Epidermal melanocyte (primary cell): ENCODE measurements around the gene ZNF672.
"Not testable (repeated sequence)": the region's sequence is repeated elsewhere in the genome, so short reads cannot be mapped to it uniquely, and the experiment has no call there.

ENCODE experiments used
- DNase-seq: peaks from one replicate; pipeline ENCODE4 v3.0.0; 2011; ENCODE audit warnings: low spot score; ENCODE audit not compliant: insufficient read length

ZNF672 gene

GRCh38 chr1:248886237-248886895, 48.3 kb downstream of the ZNF672 start:
- no peak for DNase-seq

GRCh38 chr1:248889914-248890243, 51.9 kb downstream of the ZNF672 start:
- not testable (repeated sequence) for DNase-seq

GRCh38 chr1:248890549-248891498, 52.8 kb downstream of the ZNF672 start:
- no peak for DNase-seq

GRCh38 chr1:248891758-248892157, 53.7 kb downstream of the ZNF672 start:
- DNase-seq: no peak

- DNase-seq: no peak
Measured at GRCh38 chr1:248892590-248892989, 54.6 kb downstream of the ZNF672 start.

- no peak for DNase-seq
Measured at GRCh38 chr1:248894837-248895236, 56.8 kb downstream of the ZNF672 start.

GRCh38 chr1:248897412-248898337, 59.7 kb downstream of the ZNF672 start:
- no peak for DNase-seq
